ENCODE results near the gene ANKRD29. TPM values are rescaled to one million over a fixed set of nuclear protein-coding genes. Genes with fewer than 3 reads are reported as not detected.

Gene ANKRD29
- total and polyA plus RNA-seq, 2 of the 4 experiments (the other 2 are of a cell fraction) = 0.18 to 0.31 TPM

GRCh38 chr18:23671564-23671963, 8.9 kb upstream of the ANKRD29 start:
- H3K9me1 ChIP-seq (ENCODE audit: insufficient read depth, low read length) = no peaks in the 10 kb centered on the region
- no TSS peak for BruUV-seq (replicated peaks)

More at GRCh38 chr18:23671564-23671963, 8.9 kb upstream of the ANKRD29 start:
- dilution Hi-C loops (cut with HindIII; ENCODE audit: low sequenced_read_pairs, unreplicated experiment) (no loop called here), intact Hi-C loops (cut with micrococcal nuclease) (no loop called here), in situ Hi-C loops (cut with MboI; ENCODE audit: low sequenced_read_pairs) (no loop called here)
- Histone ChIP-seq H3K36me3 (ENCODE audit: control insufficient read depth, insufficient read depth, low read length) (no peaks in the 10 kb centered on the region), H3K27ac (ENCODE audit: insufficient read depth, low read length) (no peak overlapping the region), H4K8ac (ENCODE audit: low read depth in 2 of 2, low read length in 2 of 2) (no peak overlapping the region), H2BK120ac (ENCODE audit: low read depth, low read length) (no peak overlapping the region), H2AK9ac (replicated peaks; ENCODE audit: low read depth, low read length, poor library complexity) (no peak overlapping the region), H3K18ac (ENCODE audit: low read depth, low read length) (no peak overlapping the region), H3K14ac (replicated peaks; ENCODE audit: low read depth, low read length) (no peak overlapping the region), H2BK5ac (ENCODE audit: low read depth, low read length, poor library complexity, severe bottlenecking) (no peak overlapping the region), H2BK20ac (ENCODE audit: low read depth, low read length) (no peak overlapping the region), H2AFZ (replicated peaks; ENCODE audit: low read length, poor library complexity) (no peak overlapping the region), H3K4ac (ENCODE audit: low read depth, low read length) (no peak overlapping the region), H3K4me3 (ENCODE audit: insufficient read depth, low read depth, low read length) (no peak overlapping the region), H3K9me3 (ENCODE audit: control insufficient read depth, insufficient read depth, low read length) (no peaks in the 10 kb centered on the region; the same call in 1 of the 2 replicates), H3K27me3 (ENCODE audit: control insufficient read depth, insufficient read depth, low read length) (peaks cover 55% of the 10 kb centered on the region), H3K9ac (ENCODE audit: low read depth, low read length) (no peak overlapping the region), H3K23ac (ENCODE audit: low read depth, low read length) (no peak overlapping the region), H2BK15ac (ENCODE audit: low read depth, low read length) (no peak overlapping the region), H3K56ac (ENCODE audit: extremely low read depth, insufficient read depth, low read length) (no peak overlapping the region), H3K4me2 (ENCODE audit: low read depth, low read length) (no peak overlapping the region), H3K4me1 (ENCODE audit: control insufficient read depth, insufficient read depth, low read length) (no peaks in the 10 kb centered on the region), H4K20me1 (ENCODE audit: insufficient read depth, low read length) (no peaks in the 10 kb centered on the region), H3K79me1 (ENCODE audit: low read depth in 1 of 2, low read length in 2 of 2) (no peaks in the 10 kb centered on the region), H4K91ac (ENCODE audit: insufficient read depth, low read depth, low read length) (no peak overlapping the region), H2AK5ac (ENCODE audit: low read depth, low read length) (no peak overlapping the region), H4K5ac (ENCODE audit: low read depth, low read length) (no peak overlapping the region)
- WGBS, 2 experiments (ENCODE audit: extremely low coverage in 2 of 2, insufficient read length in 1 of 2) = 38% methylated on average over 1 of the region's 1 CpG; no CpG with 5 or more reads in 1 of the 2 experiments
- DNase-seq (no peak), ATAC-seq (ENCODE audit: low read depth) (no peak)
- ChIA-PET CTCF (no interaction called here), POLR2A (ENCODE audit: unreplicated experiment) (no interaction called here)
- TF ChIP-seq RCOR1 (IDR thresholded peaks at IDR 0.05; ENCODE audit: insufficient replicate concordance, low read length) = no peak
- TF ChIP-seq CHD1 (IDR thresholded peaks at IDR 0.05; ENCODE audit: low read depth, low read length) = no peak
- TF ChIP-seq CEBPB (IDR thresholded peaks at IDR 0.05; ENCODE audit: low read depth, low read length) = no peak
- TF ChIP-seq RAD21 (IDR thresholded peaks at IDR 0.05; ENCODE audit: low read length) = no peak
- no peak for TF ChIP-seq RFX5 (IDR thresholded peaks at IDR 0.05; ENCODE audit: low read depth, low read length)
- no peak for TF ChIP-seq FOS (IDR thresholded peaks at IDR 0.05; ENCODE audit: low read depth, low read length)
- TF ChIP-seq MXI1 (IDR thresholded peaks at IDR 0.05; ENCODE audit: borderline replicate concordance, low read depth, low read length) = no peak
- no peak for TF ChIP-seq ELK1 (IDR thresholded peaks at IDR 0.05; ENCODE audit: borderline replicate concordance, low read depth, low read length)
- no peak for TF ChIP-seq BHLHE40 (IDR thresholded peaks at IDR 0.05; ENCODE audit: low read depth, low read length)
- TF ChIP-seq USF2 (IDR thresholded peaks at IDR 0.05; ENCODE audit: low read depth, low read length) = no peak
- TF ChIP-seq NFE2L2 (IDR thresholded peaks at IDR 0.05; ENCODE audit: low read depth, low read length) = no peak
- no peak for TF ChIP-seq MAZ (IDR thresholded peaks at IDR 0.05; ENCODE audit: borderline replicate concordance, low read depth, low read length)
- TF ChIP-seq POLR2A (IDR thresholded peaks at IDR 0.05; ENCODE audit: low read depth, low read length) = no peak

Measured in IMR-90 (cell line).